Activated CD4-positive, alpha-beta memory T cell treated with anti-CD3 and anti-CD28 coated beads for 36 hours (primary cell): ENCODE results near the gene GHRHR. TPM values are rescaled to one million over a fixed set of nuclear protein-coding genes. Genes with fewer than 3 reads are reported as not detected.

ENCODE experiments used
- CTCF ChIA-PET: fragments of 350-600 bp; sonication (Branson Sonifier 250); formaldehyde crosslinking; loops from one replicate; lab custom pipeline; 2021; ENCODE audit warnings: antibody characterized with exemption, inconsistent platforms; lab: Charles Lee
- POLR2A ChIA-PET: fragments of 350-600 bp; sonication (Branson Sonifier 250); formaldehyde crosslinking; loops from one replicate; lab custom pipeline; 2021; ENCODE audit warnings: antibody characterized with exemption; lab: Charles Lee
- DNase-seq: peaks from one replicate; pipeline ENCODE4 v3.0.0-alpha.2; 2020
- H3K27ac Mint-ChIP-seq: one replicate; pipeline ENCODE4 v1.8.0; 2021; ENCODE audit warnings: mixed read lengths
- H3K27me3 Mint-ChIP-seq: one replicate; pipeline ENCODE4 v1.8.0; 2021; ENCODE audit warnings: mixed read lengths
- H3K36me3 Mint-ChIP-seq: one replicate; pipeline ENCODE4 v1.8.0; 2021; ENCODE audit warnings: mixed read lengths
- H3K4me1 Mint-ChIP-seq: one replicate; pipeline ENCODE4 v1.8.0; 2021; ENCODE audit warnings: low read depth, mixed read lengths
- H3K4me3 Mint-ChIP-seq: one replicate; pipeline ENCODE4 v1.8.0; 2021; ENCODE audit warnings: mild to moderate bottlenecking, mixed read lengths
- H3K9me3 Mint-ChIP-seq: one replicate; pipeline ENCODE4 v1.8.0; 2021; ENCODE audit warnings: mixed read lengths
- intact Hi-C: fragments of 100-400 bp; cut with micrococcal nuclease; formaldehyde crosslinking; loops from one replicate; pipeline ENCODE4 v1.15.1; 2023
- total RNA-seq, 2 experiments: library from RNA; stranded (reverse); gene quantifications; one replicate each; pipeline ENCODE4 v1.2.3, GENCODE V29; 2021

The GHRHR gene
- total RNA-seq, 2 experiments from 2014 or later, result not detected

DNA sequence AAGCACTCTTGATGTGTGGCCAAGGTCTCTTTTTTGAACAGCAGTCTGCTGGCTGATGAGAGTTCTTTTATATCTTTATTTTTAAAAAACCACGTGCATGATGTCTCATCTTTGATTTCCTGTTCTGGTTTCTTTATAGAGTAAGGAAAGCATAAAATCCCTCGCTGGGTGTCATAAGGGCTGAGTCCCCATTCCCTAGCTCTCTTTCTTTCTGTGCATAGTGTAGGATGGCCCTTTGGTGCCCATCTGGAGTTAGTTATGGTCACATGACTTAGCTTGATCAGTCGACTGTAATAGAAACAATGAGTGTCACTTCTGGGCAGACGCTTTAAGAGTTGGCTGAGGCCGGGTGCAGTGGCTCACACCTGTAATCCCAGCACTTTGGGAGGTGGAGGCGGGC lies 38.5 kb downstream of the GHRHR start:
- Mint-ChIP-seq H3K9me3 (no peaks in the 10 kb centered on the region), H3K4me1 (no peaks in the 10 kb centered on the region), H3K4me3 (no peak overlapping the region), H3K27me3 (peaks cover 2% of the 10 kb centered on the region), H3K27ac (no peak overlapping the region), H3K36me3 (no peaks in the 10 kb centered on the region)
- DNase-seq, result no peak
- intact Hi-C loops, result no loop called here
- ChIA-PET POLR2A (no interaction called here), CTCF (interaction anchor here (1.3 kb wide), 1 partner anchor 19 kb away, joined by 4 read pairs; no protein-coding TSS in a partner anchor)

GRCh38 chr7:31003097-31003496 lies 39.3 kb downstream of the GHRHR start:
- ChIA-PET CTCF (no interaction called here), POLR2A (no interaction called here)
- Mint-ChIP-seq H3K4me3 (no peak overlapping the region), H3K27me3 (no peaks in the 10 kb centered on the region), H3K27ac (no peak overlapping the region), H3K36me3 (no peaks in the 10 kb centered on the region), H3K4me1 (no peaks in the 10 kb centered on the region), H3K9me3 (no peaks in the 10 kb centered on the region)
- DNase-seq, result no peak
- intact Hi-C loops, result no loop called here

- Mint-ChIP-seq H3K4me1 (no peaks in the 10 kb centered on the region), H3K4me3 (no peak overlapping the region), H3K27me3 (no peaks in the 10 kb centered on the region), H3K36me3 (no peaks in the 10 kb centered on the region), H3K27ac (no peak overlapping the region), H3K9me3 (no peaks in the 10 kb centered on the region)
- DNase-seq, result no peak
- CTCF ChIA-PET, result interaction anchor here (1.0 kb wide), 1 partner anchor 20 kb away, joined by 5 read pairs; no protein-coding TSS in a partner anchor
- intact Hi-C loops, result no loop called here
- POLR2A ChIA-PET, result no interaction called here
Observed at GRCh38 chr7:31003721-31004120, 40.0 kb downstream of the GHRHR start.

GRCh38 chr7:31004393-31004792 lies 40.6 kb downstream of the GHRHR start:
- intact Hi-C loops, result no loop called here
- Mint-ChIP-seq H3K27ac (no peak overlapping the region), H3K36me3 (no peaks in the 10 kb centered on the region), H3K9me3 (no peaks in the 10 kb centered on the region), H3K27me3 (no peaks in the 10 kb centered on the region), H3K4me3 (no peak overlapping the region), H3K4me1 (no peaks in the 10 kb centered on the region)
- POLR2A ChIA-PET, result no interaction called here
- no peak for DNase-seq
- CTCF ChIA-PET, result interaction anchor here (1.0 kb wide), 1 partner anchor 21 kb away, joined by 5 read pairs; no protein-coding TSS in a partner anchor

DNA sequence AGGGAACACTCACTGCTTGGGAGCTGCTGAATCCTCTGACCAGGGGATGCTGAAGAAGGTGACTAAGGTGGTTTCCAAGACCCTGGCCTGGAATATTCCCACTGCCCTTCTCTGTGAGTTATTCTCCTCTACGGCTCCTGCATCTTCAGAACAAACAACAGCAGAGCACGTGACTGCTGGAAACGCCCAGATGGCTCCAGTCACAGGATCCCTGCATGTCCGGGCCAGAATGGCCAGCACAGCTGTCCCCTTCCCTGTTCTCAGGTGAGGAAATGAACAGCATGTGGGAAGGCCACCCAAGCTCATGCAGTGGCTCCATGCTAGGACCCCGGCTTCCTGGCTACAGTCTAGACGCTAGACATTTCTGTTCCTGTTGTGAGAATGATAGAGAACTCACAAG lies 43.1 kb downstream of the GHRHR start:
- no peak overlapping the region for H3K4me3 Mint-ChIP-seq
- POLR2A ChIA-PET, result no interaction called here
- no peaks in the 10 kb centered on the region for H3K4me1 Mint-ChIP-seq
- no peak overlapping the region for H3K27ac Mint-ChIP-seq
- DNase-seq, result no peak
- no peaks in the 10 kb centered on the region for H3K36me3 Mint-ChIP-seq
- CTCF ChIA-PET, result interaction anchor here (2.5 kb wide), 1 partner anchor 116 kb away, joined by 8 read pairs; no protein-coding TSS in a partner anchor
- peaks cover 5% of the 10 kb centered on the region for H3K9me3 Mint-ChIP-seq
- H3K27me3 Mint-ChIP-seq, result peaks cover 2% of the 10 kb centered on the region
- intact Hi-C loops, result no loop called here

DNA sequence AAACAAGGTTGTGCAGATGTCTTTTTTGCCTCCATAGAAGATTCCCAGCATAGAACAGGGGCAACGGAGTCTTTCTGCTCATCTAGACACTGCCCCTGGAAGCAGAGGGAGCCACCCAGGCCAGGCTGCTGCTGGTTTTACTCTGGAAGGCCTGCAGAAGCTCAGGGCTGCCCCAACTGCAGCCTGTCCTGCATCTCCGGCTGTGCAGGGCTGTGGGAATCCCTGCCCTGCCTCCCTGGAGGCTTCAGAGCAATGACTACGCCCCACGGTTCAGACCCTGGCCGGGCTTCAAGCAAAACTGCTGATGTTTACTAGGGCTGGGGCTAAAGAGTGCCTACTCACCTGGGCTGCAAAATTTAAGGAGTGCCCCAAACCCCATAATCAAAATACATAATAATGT lies 43.9 kb downstream of the GHRHR start:
- no peaks in the 10 kb centered on the region for H3K36me3 Mint-ChIP-seq
- H3K27ac Mint-ChIP-seq, result no peak overlapping the region
- H3K4me1 Mint-ChIP-seq, result no peaks in the 10 kb centered on the region
- ChIA-PET POLR2A (no interaction called here), CTCF (interaction anchor here (2.5 kb wide), 1 partner anchor 115 kb away, joined by 8 read pairs; no protein-coding TSS in a partner anchor)
- intact Hi-C loops, result no loop called here
- no peak for DNase-seq
- no peak overlapping the region for H3K4me3 Mint-ChIP-seq
- H3K27me3 Mint-ChIP-seq, result peaks cover 2% of the 10 kb centered on the region
- H3K9me3 Mint-ChIP-seq, result peaks cover 5% of the 10 kb centered on the region

- ChIA-PET POLR2A (no interaction called here), CTCF (no interaction called here)
- Mint-ChIP-seq H3K36me3 (no peaks in the 10 kb centered on the region), H3K27me3 (peaks cover 2% of the 10 kb centered on the region), H3K9me3 (peaks cover 5% of the 10 kb centered on the region), H3K4me3 (no peak overlapping the region), H3K4me1 (peaks cover 25% of the 10 kb centered on the region), H3K27ac (no peak overlapping the region)
- DNase-seq, result no peak
- intact Hi-C loops, result no loop called here
Observed at GRCh38 chr7:31014826-31015225, 51.1 kb downstream of the GHRHR start.

- CTCF ChIA-PET, result no interaction called here
Observed at GRCh38 chr7:31017032-31017675, 53.4 kb downstream of the GHRHR start.

GRCh38 chr7:31017721-31018120 lies 54.0 kb downstream of the GHRHR start:
- Mint-ChIP-seq H3K36me3 (no peaks in the 10 kb centered on the region), H3K4me1 (peaks cover 35% of the 10 kb centered on the region), H3K27ac (no peak overlapping the region), H3K27me3 (no peaks in the 10 kb centered on the region), H3K4me3 (no peak overlapping the region), H3K9me3 (no peaks in the 10 kb centered on the region)
- ChIA-PET POLR2A (no interaction called here), CTCF (no interaction called here)
- no peak for DNase-seq
- intact Hi-C loops, result no loop called here

More at GRCh38 chr7:31017032-31017675, 53.4 kb downstream of the GHRHR start:
- intact Hi-C loops, result no loop called here
- Mint-ChIP-seq H3K9me3 (no peaks in the 10 kb centered on the region), H3K27ac (no peak overlapping the region), H3K36me3 (no peaks in the 10 kb centered on the region), H3K4me3 (no peak overlapping the region), H3K27me3 (no peaks in the 10 kb centered on the region), H3K4me1 (peaks cover 34% of the 10 kb centered on the region)
- POLR2A ChIA-PET, result no interaction called here
- no peak for DNase-seq

DNA sequence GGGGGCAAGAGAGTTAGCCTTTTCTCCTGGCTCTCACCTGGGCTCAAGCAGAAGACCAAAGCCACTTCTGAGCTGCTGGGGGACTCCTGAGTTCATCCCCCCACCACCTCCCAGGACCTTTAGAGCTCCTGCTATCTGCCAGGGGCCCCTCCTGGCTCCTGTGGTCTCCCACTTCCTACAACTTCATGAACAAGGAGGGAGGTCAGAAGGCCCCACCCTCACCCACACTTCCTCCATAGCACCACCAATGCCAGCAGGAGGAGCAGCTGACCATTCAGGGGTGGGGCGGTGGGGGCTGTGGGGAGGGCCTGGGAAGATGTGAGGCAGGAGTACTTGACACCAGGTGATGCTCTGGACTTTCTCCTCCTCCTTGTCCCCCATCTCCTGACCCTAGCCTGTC lies 55.8 kb downstream of the GHRHR start:
- Mint-ChIP-seq H3K27me3 (no peaks in the 10 kb centered on the region), H3K36me3 (peaks cover under 1% of the 10 kb centered on the region), H3K4me1 (peaks cover 51% of the 10 kb centered on the region), H3K4me3 (no peak overlapping the region), H3K27ac (no peak overlapping the region), H3K9me3 (peaks cover 4% of the 10 kb centered on the region)
- POLR2A ChIA-PET, result no interaction called here
- intact Hi-C loops, result no loop called here
- CTCF ChIA-PET, result interaction anchor here (1.5 kb wide), 1 partner anchor 36 kb away, joined by 3 read pairs; no protein-coding TSS in a partner anchor
- DNase-seq, result no peak

DNA sequence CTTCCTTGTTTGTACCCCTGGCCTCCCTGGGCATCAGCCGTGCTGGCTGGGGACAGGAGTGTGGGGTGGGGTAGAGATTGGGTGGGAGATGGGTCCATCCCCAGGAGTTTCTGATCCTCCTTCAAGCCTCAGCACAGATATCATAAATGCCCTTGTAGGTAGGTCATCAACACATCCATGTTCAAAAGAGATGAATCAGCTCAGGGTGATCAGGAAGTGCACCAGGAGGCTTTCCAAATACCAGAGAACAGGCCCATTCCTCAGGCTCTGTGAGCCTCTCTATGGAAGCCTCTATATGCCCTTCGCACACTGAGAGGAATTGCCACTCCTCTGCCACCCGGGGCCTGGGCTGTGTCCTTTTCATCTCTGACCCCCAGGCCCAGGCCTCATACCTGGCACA lies 56.4 kb downstream of the GHRHR start:
- CTCF ChIA-PET, result interaction anchor here (1.5 kb wide), 1 partner anchor 37 kb away, joined by 3 read pairs; no protein-coding TSS in a partner anchor
- no peak overlapping the region for H3K4me3 Mint-ChIP-seq
- intact Hi-C loops, result no loop called here
- H3K27me3 Mint-ChIP-seq, result no peaks in the 10 kb centered on the region
- DNase-seq, result no peak
- H3K9me3 Mint-ChIP-seq, result peaks cover 6% of the 10 kb centered on the region
- peaks cover 55% of the 10 kb centered on the region for H3K4me1 Mint-ChIP-seq
- peaks cover 3% of the 10 kb centered on the region for H3K36me3 Mint-ChIP-seq
- H3K27ac Mint-ChIP-seq, result no peak overlapping the region
- POLR2A ChIA-PET, result no interaction called here

DNA sequence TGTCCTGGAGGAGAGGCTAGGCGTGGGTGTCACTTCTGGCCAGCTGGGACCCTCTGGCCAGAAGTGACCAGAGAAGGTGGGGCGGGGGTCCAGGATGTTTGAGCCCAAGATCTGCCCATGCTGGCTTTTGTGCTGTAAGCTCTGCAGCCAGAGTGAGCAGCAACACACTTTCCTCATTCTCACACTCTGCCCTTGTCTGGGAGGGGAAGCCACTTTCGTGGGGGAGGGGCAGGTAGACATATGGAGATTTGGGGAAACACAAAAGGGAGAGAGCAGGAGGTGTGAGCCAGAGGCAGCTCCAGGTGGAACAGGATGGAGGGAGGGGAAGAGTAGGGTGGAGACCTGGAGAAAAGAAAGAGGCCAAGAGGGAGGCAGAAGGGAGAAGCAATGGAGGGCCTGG lies 56.9 kb downstream of the GHRHR start:
- POLR2A ChIA-PET, result no interaction called here
- peaks cover 6% of the 10 kb centered on the region for H3K9me3 Mint-ChIP-seq
- CTCF ChIA-PET, result no interaction called here
- H3K27ac Mint-ChIP-seq, result no peak overlapping the region
- no peaks in the 10 kb centered on the region for H3K27me3 Mint-ChIP-seq
- peaks cover 55% of the 10 kb centered on the region for H3K4me1 Mint-ChIP-seq
- no peak overlapping the region for H3K4me3 Mint-ChIP-seq
- no peak for DNase-seq
- H3K36me3 Mint-ChIP-seq, result peaks cover 3% of the 10 kb centered on the region
- intact Hi-C loops, result no loop called here

- Mint-ChIP-seq H3K36me3 (peaks cover 3% of the 10 kb centered on the region), H3K27me3 (no peaks in the 10 kb centered on the region), H3K27ac (no peak overlapping the region), H3K4me3 (no peak overlapping the region), H3K4me1 (peaks cover 48% of the 10 kb centered on the region), H3K9me3 (peaks cover 6% of the 10 kb centered on the region)
- CTCF ChIA-PET, result no interaction called here
- no peak for DNase-seq
- intact Hi-C loops, result no loop called here
- POLR2A ChIA-PET, result no interaction called here
Observed at GRCh38 chr7:31022117-31022516, 58.4 kb downstream of the GHRHR start.
